Stomach smooth muscle (tissue), 2 donors: ENCODE measurements around the gene GPR65.

ENCODE experiments used
- H3K27ac ChIP-seq: one replicate; pipeline ENCODE4 v1.7.0; 2013; ENCODE audit warnings: mild to moderate bottlenecking, low read length, inconsistent platforms
- H3K27me3 ChIP-seq, 2 donors: one replicate each; pipeline ENCODE4 v1.7.0; 2013; ENCODE audit warnings: low read length in 2 of 2; ENCODE audit not compliant: insufficient read depth in 2 of 2, control insufficient read depth in 1 of 2
- H3K36me3 ChIP-seq, 2 donors: one replicate each; pipeline ENCODE4 v1.7.0; 2013; ENCODE audit warnings: low read length in 2 of 2; ENCODE audit not compliant: control insufficient read depth in 2 of 2, insufficient read depth in 2 of 2
- H3K4me1 ChIP-seq: one replicate; pipeline ENCODE4 v1.7.0; 2013; ENCODE audit warnings: low read length; ENCODE audit not compliant: control insufficient read depth, insufficient read depth
- H3K4me3 ChIP-seq, 2 donors: one replicate each; pipeline ENCODE4 v1.7.0; 2013; ENCODE audit warnings: low read length in 2 of 2
- H3K9ac ChIP-seq, 2 donors: one replicate each; pipeline ENCODE4 v1.7.0; 2013; ENCODE audit warnings: low read length in 2 of 2, mild to moderate bottlenecking in 1 of 2
- H3K9me3 ChIP-seq, 2 donors: one replicate each; pipeline ENCODE4 v1.7.0; 2013; ENCODE audit warnings: low read length in 2 of 2; ENCODE audit not compliant: control insufficient read depth in 2 of 2
- donor health status: healthy.
- donor health status: Pancreatic carcinoma.

The GPR65 gene

DNA sequence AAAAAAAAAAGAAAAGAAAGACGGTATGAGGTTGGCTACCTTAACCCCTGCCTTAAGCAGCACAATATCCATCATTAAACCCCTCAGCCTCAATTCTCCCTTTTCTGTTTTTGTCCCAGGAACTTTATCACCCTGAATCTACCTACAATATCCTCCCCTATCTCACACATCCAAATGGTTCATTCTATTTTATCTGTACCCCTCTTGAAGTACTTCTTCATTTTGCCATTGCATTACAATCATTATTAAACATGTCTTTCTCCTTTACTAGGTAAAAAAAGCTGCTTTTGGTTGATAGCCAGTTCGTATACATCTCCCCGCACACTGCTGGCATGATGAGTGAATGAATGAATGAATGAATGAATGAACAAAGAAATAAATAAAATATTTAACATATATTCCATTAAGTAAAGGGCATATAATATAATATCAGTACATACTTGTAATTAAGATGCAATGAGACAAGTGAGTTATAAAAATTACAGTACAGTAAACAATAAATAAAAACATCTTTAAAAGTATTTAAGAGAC lies 364 bp upstream of the GPR65 start:
- Histone ChIP-seq H3K9me3 (no peaks in the 10 kb centered on the region), H3K4me1 (no peaks in the 10 kb centered on the region), H3K27ac (no peak overlapping the region), H3K9ac (no peak overlapping the region), H3K27me3 (no peaks in the 10 kb centered on the region), H3K36me3 (no peaks in the 10 kb centered on the region), H3K4me3 (no peak overlapping the region)

DNA sequence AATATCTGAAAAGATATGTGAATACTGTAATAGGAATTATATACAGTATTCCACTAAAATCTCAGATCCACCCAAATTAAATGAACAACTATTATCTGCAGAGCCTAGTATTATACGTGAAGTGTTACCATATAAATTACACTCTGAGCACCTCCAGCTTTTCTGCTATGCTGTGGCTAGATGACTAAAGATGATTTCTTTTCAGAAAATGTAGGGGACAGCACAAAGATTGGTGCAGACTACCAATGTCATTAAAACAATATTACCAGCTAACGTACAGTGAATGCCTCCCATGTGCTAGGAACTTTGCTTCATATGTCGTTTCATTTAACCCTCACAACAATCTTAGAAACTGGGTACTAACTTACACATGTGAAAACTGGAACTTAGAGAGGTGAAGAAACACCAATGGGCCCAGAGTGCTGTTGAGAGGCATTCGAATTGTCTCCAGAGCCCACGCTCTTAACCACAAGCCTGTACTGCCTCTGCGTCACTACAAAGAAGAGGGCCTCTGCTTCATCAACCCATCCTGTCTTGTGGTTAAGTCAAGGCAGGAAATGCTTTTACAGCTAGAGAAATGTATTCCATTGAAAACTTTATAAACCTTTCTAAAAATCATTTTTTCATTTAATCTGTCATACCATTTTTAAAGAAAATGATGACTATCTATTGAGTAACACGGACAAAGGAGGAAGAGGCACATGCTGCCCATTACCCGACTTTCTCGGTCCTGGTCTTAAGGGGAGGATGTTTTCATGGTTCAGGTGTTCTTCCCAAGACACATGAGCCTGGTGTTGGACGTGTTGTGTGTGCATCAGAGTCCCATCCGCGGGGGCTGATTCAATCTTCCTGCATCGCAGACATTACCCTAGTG lies 1.3 kb downstream of the GPR65 start:
- no peaks in the 10 kb centered on the region for H3K9me3 ChIP-seq
- H3K4me3 ChIP-seq: no peak overlapping the region
- no peak overlapping the region for H3K27ac ChIP-seq
- H3K4me1 ChIP-seq: no peaks in the 10 kb centered on the region
- no peaks in the 10 kb centered on the region for H3K36me3 ChIP-seq
- no peak overlapping the region for H3K9ac ChIP-seq
- no peaks in the 10 kb centered on the region for H3K27me3 ChIP-seq

DNA sequence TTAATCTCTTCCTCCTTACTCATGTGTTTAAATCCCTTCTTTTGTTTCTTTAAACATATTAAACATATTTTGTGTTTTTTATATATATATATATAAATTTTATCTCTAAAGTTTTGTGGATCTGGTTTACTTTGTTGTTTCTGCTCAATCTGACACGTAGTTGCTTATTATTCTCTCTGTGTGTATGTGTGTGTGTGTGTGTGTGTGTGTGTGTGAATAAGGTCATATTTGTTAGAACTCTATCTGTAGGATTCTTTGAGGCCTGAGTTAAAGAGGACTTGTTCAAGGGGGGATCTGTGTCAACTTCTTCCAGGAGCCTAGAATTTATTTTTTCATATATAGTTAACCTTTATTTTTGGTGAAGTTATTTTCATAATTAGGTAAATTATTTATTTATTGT lies 2.7 kb downstream of the GPR65 start:
- no peak overlapping the region for H3K4me3 ChIP-seq
- no peaks in the 10 kb centered on the region for H3K27me3 ChIP-seq
- H3K9me3 ChIP-seq: no peaks in the 10 kb centered on the region
- no peak overlapping the region for H3K9ac ChIP-seq
- H3K36me3 ChIP-seq: no peaks in the 10 kb centered on the region
- no peak overlapping the region for H3K27ac ChIP-seq
- no peaks in the 10 kb centered on the region for H3K4me1 ChIP-seq

DNA sequence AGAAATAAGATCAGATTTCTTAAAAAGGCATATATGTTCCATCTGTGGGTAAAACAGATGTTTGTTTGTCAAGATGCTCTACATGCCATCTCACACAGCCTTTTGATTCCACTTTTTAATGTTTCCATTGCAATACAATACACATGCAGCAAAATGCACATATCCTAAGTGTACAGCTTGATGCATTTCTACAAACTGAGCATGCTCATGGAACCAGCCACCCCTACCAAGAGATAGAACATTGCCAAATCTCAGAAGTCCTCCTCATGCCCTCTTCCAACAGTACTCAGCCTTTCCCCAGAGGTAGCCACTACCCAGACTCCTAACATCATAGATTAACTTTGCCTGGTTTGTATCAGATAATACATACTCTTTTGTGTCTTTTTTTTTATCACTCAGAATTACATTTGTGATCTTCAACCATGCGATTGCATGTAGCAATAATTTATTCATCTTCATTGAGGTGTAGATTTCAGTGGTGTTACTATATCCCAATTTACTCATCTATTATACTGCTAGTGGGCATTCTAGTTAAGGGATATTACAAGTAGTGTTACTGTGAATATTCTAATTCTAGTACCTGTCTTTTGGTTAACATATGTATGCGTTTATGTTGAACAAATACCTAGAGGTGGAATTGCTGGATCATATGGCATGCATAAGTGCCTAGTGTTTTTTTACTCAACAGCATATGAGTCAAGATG lies 3.3 kb downstream of the GPR65 start:
- Histone ChIP-seq H3K27me3 (no peaks in the 10 kb centered on the region), H3K4me1 (no peaks in the 10 kb centered on the region), H3K4me3 (no peak overlapping the region), H3K9ac (no peak overlapping the region), H3K27ac (no peak overlapping the region), H3K36me3 (no peaks in the 10 kb centered on the region), H3K9me3 (no peaks in the 10 kb centered on the region)

DNA sequence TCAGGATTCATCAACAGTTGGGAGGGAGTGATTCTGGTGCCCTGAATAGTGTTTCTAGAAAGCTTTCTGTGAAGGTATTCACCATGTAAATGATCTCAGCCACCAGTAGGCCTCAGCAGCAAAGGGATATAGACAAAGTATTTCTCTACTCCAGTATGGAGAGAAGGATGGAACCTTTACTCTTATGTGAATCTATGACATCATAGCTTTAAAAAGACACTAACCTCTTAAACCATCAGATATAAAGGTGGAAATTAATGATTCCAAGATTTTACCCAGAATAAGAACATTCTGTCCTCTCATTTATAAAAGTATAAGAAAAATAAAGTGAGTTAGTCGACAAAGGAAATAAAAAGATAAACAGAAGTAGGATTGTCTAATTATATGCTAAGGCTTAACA lies 4.6 kb downstream of the GPR65 start:
- Histone ChIP-seq H3K27me3 (no peaks in the 10 kb centered on the region), H3K9ac (no peak overlapping the region), H3K27ac (no peak overlapping the region), H3K4me1 (no peaks in the 10 kb centered on the region), H3K4me3 (no peak overlapping the region), H3K36me3 (no peaks in the 10 kb centered on the region), H3K9me3 (no peaks in the 10 kb centered on the region)

DNA sequence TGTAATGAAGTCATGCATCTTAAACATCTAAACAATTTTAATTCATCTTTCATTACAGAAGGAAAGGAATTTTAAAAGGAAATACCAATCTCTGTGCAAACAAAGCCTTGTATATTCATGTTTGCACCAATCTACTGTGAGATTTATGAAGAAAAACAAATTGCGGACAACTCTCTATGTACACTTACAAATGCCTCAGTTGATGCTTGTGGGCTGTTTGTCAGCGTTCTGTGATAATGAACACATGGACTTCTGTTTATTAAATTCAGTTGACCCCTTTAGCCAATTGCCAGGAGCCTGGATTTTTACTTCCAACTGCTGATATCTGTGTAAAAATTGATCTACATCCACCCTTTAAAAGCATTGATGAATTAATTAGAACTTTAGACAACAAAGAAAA lies 5.4 kb downstream of the GPR65 start:
- no peak overlapping the region for H3K4me3 ChIP-seq
- no peaks in the 10 kb centered on the region for H3K36me3 ChIP-seq
- H3K27ac ChIP-seq: no peak overlapping the region
- H3K9me3 ChIP-seq: no peaks in the 10 kb centered on the region
- no peak overlapping the region for H3K9ac ChIP-seq
- H3K4me1 ChIP-seq: no peaks in the 10 kb centered on the region
- no peaks in the 10 kb centered on the region for H3K27me3 ChIP-seq

DNA sequence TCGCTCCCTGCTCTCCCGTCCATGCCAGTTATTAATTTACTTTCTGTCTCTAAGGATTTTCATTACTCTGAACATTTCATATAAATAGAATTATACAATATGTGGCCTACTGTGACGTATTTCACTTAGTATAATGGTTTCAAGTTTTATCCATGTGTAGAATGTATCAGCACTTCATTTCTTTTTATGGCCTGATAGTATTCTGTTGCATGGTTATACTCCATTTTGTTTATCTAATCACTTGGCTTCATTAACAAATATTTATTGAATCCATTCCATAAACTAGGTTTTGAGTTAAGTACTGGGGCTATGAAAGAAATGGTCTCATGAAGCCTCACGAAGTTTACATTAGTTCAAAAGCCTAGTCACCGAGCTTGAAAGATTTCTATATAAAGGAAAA lies 7.6 kb downstream of the GPR65 start:
- no peak overlapping the region for H3K27ac ChIP-seq
- H3K4me1 ChIP-seq: no peaks in the 10 kb centered on the region
- no peaks in the 10 kb centered on the region for H3K9me3 ChIP-seq
- no peaks in the 10 kb centered on the region for H3K36me3 ChIP-seq
- H3K9ac ChIP-seq: no peak overlapping the region
- no peaks in the 10 kb centered on the region for H3K27me3 ChIP-seq
- H3K4me3 ChIP-seq: no peak overlapping the region

DNA sequence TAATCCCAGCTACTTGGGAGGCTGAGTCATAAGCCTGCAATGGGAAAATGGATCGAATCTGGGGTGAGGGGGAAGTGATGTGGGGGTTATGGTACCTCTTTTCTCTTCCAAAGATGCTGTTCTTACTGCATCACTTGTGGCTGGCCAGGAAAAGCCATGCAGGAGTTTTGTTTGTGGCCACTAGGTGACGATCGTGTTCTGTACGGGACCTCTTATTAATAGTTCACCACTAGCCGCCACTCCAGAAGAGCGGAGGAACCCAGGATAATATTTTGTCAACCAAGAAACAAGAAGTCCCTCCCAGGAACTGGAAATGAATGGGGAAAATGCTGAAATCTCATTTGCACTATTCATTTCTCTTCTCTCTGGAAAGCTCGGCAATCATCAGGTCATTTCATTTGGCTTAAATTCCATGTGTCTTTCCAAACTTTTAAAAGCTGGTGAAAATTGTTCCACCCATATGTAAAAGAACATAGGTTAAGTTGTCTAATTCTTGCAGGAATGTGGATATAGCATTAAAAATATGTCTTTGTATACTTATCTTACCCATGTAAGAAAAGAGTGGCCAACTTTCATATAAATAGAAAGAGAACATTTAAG lies 8.9 kb downstream of the GPR65 start:
- no peaks in the 10 kb centered on the region for H3K9me3 ChIP-seq

DNA sequence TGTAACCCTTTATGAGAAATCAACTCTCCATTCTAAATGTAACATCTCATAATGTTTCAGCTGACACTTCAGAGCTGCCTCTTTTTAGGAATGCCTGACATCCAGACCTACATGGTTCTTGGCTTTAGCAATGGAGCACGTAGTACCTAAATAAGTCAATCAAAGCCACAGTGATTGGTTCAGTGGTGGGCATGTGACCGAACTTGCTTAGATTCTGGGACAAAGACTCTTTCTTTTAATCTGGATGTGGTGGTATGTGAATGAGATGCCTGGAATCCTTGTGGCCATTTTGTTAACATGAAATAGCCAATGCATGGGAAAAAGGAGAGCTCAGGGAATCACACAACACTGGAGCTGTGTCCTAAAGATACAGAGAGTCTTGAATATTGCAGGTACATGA lies 11.8 kb downstream of the GPR65 start:
- no peaks in the 10 kb centered on the region for H3K4me1 ChIP-seq
- no peaks in the 10 kb centered on the region for H3K36me3 ChIP-seq
- H3K27ac ChIP-seq: no peak overlapping the region

More for the DNA sequence above, 8.9 kb downstream of the GPR65 start:
- H3K9ac ChIP-seq: no peak overlapping the region
- H3K4me1 ChIP-seq: no peaks in the 10 kb centered on the region
- no peak overlapping the region for H3K4me3 ChIP-seq
- H3K36me3 ChIP-seq: no peaks in the 10 kb centered on the region
- H3K27me3 ChIP-seq: no peaks in the 10 kb centered on the region
- no peak overlapping the region for H3K27ac ChIP-seq

DNA sequence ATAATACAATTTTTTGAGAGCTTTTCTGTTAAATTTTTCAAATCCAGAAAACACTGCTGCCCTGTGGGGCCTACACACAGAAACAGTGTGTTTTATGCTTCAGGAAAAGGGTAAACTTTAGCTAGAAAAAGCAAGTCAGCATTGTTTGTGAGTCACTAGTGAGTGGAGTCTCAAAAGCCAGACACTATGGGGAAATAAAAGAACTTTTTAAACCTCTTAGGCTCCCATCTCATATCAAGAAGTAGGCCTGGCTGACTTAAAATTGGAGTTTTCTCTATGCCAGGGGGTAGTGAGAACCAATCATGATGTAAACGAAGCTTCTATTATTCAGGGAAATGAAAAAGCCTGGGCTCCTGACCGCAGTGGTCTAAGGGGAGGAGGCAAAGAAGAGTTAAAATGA lies 12.6 kb downstream of the GPR65 start:
- no peak overlapping the region for H3K4me3 ChIP-seq
- no peak overlapping the region for H3K9ac ChIP-seq
- no peaks in the 10 kb centered on the region for H3K4me1 ChIP-seq
- H3K27ac ChIP-seq: no peak overlapping the region
- no peaks in the 10 kb centered on the region for H3K36me3 ChIP-seq
- no peaks in the 10 kb centered on the region for H3K27me3 ChIP-seq
- no peaks in the 10 kb centered on the region for H3K9me3 ChIP-seq

More for the DNA sequence above, 11.8 kb downstream of the GPR65 start:
- Histone ChIP-seq H3K9me3 (no peaks in the 10 kb centered on the region), H3K4me3 (no peak overlapping the region), H3K27me3 (no peaks in the 10 kb centered on the region), H3K9ac (no peak overlapping the region)
